PC-9 (cell line): ENCODE results near the gene VPS37B.

ENCODE experiments used
- CTCF ChIP-seq: fragments of 200-600 bp; sonication (generic); conservative IDR thresholded peaks from 2 replicates; pipeline ENCODE4 v1.6.1; 2017; ENCODE audit warnings: mixed run types, antibody characterized with exemption, mild to moderate bottlenecking, moderate library complexity
- EZH2 ChIP-seq: fragments of 200-600 bp; sonication (generic); IDR thresholded peaks from 2 replicates; pipeline ENCODE4 v1.8.0; 2017; ENCODE audit warnings: antibody characterized with exemption, low read depth

- TF ChIP-seq CTCF (no peak; the same call in 1 of the 2 replicates), EZH2 (no peak)
Observed at GRCh38 chr12:122834104-122834920, 61.6 kb downstream of the VPS37B start.
